CD4-positive, alpha-beta T cell treated with Interleukin-12 subunit alpha and Interleukin-12 subunit beta, for 1 hour (primary cell): ENCODE measurements around the gene STX1B.
"Not testable (repeated sequence)": the region's sequence is repeated elsewhere in the genome, so short reads cannot be mapped to it uniquely, and the experiment has no call there.

Source experiments
- DNase-seq: peaks from one replicate; pipeline ENCODE4 v3.0.0-alpha.2; 2020

STX1B gene

DNA sequence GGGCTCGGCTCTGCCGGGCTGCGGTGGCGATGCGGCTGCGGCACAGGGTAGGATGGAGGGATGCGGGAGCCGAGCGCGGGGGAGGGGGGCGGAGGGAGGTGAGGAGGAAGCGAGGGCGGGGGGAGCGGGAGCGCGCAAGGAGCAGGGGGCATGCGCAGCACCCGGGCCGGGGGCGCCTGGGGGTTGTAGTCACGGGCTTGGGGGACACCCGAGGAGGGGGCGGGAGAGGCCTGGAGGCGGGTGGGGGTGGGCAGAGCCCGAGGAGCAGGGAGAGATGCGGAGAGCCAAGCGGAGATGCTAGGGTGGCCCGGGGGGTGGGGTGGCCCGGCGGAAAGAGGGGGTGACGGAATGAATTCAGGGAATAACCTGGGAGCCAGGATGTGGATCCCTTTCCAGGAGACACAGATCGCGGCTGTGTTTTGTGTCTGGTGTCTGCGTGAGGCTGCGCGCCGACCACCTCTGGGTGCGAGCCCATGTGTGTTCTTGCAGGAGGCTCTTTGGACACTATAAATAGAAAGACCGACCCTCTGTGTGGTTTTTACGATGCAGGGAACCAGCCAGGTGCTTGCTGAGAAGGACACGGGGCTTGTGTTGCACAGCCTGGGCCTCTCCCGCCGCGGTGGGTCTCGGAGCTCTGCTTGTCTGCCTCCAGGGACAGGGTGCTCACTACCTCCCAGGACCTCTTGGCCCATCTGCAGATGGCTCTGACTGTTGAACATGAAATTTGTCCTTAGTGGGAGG, at the start of gene STX1B:
TSS of gene STX1B (minus strand) at position 54 of the 741 bp plus-strand sequence. CDS start 242 bp downstream, outside the sequence.
- DNase-seq: peak; percentile 51

DNA sequence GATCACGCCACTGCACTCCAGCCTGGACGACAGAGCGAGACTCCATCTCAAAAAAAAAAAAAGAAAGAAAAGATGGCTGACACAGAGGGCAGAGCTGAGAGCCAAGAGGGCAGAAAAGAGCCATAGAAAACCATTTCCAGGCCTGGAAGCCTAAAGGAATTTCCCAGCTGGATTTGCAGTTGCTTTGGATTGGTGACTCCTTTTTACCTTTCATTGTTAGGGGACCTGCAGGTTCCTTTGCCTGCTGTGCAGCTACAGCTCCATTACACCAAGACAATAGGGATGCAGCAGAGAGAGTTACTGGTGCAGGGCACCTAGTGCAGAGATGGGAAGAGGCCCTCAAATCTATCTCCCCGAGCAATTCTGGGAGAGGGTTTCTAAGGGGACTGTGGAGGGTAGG, 45.2 kb upstream of the STX1B start:
- no peak for DNase-seq

GRCh38 chr16:31052114-31052513, 41.7 kb upstream of the STX1B start:
- DNase-seq: no peak

- no peak for DNase-seq
These were observed 40.0 kb upstream of the STX1B start for GRCh38 chr16:31050280-31051030.

DNA sequence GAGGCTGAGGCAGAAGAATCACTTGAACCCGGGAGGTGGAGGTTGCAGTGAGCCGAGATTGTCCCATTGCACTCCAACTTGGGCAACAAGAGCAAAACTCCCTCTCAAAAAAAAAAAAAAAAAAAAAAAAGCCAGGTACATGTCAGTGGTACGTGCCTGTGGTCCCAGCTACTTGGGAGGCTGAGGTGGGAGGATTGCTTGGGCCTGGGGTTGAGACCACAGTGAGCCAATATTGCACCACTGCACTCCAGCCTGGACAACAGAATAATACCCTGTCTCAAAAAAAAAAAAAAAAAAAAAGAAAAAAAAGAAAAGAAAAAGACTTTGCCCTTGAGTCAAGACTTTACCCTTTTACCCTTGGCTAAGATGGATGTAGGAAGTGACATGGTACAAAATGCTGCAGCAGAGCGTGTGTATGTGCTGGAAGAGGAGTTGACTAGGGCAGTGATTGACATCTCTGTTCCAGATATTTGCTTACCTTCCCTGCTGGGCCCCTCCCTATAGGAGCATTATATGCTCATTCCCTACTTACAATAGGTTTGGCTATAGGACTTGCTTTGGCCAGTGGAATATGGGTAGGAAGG, 33.6 kb upstream of the STX1B start:
- no peak for DNase-seq

- no peak for DNase-seq
These were observed 32.9 kb upstream of the STX1B start for GRCh38 chr16:31043352-31043751.

DNA sequence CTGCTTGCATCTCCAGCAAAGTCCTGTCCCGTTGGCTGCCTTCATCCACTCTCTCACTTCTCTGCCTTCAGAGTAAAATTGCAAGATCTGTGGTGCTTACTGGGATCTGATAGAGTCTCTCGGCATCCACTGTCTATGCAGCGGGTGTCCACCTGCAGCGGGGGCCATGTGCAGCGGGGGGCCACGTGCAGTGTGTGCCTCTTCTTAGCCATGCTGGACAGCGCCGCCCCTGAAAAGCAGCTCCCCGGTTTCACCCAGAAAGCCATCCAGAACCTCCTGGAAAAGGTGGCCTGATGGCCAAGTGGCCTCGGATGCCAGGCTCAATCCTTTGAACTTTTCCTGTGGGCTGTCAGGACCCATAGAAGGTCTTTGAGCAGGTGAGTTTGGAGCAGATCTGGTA, 32.4 kb upstream of the STX1B start:
- no peak for DNase-seq

GRCh38 chr16:31038993-31039392, 28.6 kb upstream of the STX1B start:
- no peak for DNase-seq

- no peak for DNase-seq
These were observed 26.3 kb upstream of the STX1B start for GRCh38 chr16:31036691-31037090.

DNA sequence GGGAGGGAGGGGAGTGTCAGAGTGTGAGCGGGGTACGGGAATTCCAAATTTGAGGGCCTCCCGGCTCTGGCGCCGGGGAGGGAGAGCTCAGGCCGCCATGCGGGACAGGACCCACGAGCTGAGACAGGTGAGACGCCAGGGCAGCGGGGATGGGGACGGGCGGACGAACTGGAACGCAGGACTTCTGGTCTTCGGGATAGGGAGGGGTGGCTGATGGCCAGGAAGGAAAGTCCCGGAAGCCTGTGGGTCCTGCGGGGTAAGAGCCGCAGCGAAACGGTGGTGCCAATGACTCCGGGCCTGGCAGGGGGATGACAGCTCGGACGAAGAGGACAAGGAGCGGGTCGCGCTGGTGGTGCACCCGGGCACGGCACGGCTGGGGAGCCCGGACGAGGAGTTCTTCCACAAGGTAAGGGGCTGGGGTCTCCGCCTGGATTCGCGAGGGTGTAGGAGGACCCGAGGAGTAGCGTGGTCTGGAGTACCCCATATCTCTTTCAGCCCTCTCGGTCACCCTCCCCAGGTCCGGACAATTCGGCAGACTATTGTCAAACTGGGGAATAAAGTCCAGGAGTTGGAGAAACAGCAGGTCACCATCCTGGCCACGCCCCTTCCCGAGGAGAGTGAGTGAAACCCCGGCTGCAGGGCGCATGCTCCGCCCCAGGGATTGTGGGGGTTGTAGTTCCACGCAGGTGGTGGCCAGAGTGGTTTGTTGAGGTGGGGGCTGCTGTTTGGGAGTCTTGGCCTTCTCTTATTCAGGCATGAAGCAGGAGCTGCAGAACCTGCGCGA, 23.5 kb upstream of the STX1B start:
- DNase-seq: peak; percentile 87

- DNase-seq: peak; percentile 99
These were observed 22.6 kb upstream of the STX1B start, which contains the start of gene STX4 for GRCh38 chr16:31032736-31033708. STX4 (plus strand) TSS chr16:31033558; CDS start chr16:31033806, 248 bp downstream.

GRCh38 chr16:31031276-31031675, 20.8 kb upstream of the STX1B start:
- no peak for DNase-seq

- no peak for DNase-seq
These were observed 18.8 kb upstream of the STX1B start for GRCh38 chr16:31029272-31029671.

GRCh38 chr16:31025339-31025738, 14.9 kb upstream of the STX1B start:
- DNase-seq: no peak

DNA sequence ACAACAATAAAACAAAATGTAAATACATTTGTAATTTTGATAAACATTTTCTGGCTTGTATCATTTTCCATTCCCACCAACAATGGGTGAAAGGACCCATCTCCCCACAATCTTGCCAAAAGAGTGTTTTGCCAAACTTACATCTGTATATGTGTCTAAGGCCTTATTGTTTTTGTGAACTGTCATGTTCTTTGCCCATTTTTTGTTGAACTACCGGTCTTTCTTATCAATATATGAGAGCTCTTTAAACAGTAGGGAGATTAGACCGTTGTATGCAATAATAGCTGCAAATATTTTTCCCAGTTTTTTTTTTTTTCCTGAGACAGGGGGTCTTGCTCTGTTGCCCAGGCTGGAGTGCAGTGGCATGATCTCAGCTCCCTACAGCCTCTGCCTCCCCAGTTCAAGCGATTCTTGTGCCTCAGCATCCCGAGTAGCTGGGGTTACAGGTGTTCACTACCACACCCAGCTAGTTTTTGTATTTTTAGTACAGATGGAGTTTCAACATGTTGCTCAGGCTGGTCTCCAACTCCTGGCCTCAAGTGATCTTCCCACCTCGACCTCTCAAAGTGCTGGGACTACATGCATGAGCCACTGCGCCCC, 13.3 kb upstream of the STX1B start:
- DNase-seq: no peak

DNA sequence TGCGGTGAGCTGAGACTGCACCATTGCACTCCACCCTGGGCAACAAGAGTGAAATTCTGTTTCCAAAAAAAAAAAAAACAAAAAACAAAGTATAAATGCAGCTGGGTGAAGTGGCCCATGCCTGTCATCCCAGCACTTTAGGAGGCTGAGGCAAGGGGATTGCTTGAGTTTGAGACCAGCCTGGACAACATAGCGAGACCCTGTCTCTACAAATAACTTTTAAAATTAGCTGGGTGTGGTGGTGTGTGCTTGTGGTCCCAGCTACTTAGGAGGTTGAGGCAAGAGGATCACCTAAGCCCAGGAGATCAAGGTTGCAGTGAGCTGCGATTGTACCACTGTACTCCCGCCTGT, 12.8 kb upstream of the STX1B start:
- DNase-seq: no peak

- DNase-seq: no peak
These were observed 12.3 kb upstream of the STX1B start for GRCh38 chr16:31022544-31023251.

DNA sequence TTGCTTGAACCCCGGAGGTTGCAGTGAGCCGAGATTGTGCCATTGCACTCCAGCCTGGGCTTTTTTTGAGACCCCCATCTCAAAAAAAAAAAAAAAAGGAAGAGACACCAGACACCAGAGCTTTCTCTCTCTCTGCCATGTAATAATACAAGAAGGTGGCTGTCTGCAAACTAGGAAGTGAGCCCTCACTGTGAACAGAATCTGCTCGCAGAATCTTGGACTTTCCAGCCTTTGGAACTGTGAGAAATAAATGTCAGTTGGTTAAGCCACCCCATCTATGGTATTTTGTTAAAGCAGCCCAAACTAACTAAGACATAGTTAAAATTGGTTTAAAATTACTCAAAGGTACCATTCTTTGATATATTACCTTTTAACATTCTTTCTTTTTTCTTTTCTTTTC, 10.1 kb upstream of the STX1B start:
- no peak for DNase-seq

DNA sequence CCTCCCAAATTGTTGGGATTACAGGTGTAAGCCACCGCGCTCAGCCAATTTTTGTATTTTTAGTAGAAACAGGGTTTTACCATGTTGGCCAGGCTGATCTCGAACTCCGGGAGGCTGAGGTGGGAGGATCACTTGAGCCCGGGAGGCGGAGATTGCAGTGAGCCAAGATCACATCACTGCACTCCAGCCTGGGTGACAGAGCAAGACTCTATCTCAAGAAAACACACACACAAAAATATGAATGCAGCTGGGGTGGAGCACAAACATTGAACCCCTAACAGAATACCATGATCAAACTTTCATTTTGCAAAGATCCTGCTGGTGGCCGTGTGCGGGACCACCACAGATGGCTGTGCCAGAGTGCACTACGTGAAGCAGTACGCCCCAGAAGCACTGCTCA, 7.3 kb upstream of the STX1B start:
- DNase-seq: not testable (repeated sequence)

DNA sequence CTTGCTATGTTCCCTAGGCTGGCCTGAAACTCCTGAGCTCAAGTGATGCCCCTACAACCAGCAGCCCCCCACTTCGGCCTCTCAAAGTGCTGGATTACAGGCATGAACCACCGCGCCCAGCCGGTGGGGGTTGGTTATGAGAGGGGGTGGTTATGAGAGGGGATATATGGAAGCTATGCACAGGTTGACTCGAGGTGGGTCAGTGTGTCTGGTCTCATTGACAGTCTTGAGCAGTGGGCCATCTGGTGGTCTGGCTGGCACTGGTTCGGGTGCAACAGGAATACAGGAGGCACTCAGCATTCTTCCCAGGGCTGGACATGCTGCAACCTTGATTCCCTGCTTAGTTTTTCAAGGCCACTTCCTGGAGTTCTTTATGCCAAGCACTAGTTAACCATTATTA, 5.6 kb upstream of the STX1B start:
- DNase-seq: no peak

- DNase-seq: not testable (repeated sequence)
These were observed 2.9 kb upstream of the STX1B start for GRCh38 chr16:31013292-31013691.
